Left ventricle myocardium superior (tissue), 1 donor: Measurements from ENCODE around the gene N4BP2. TPM values are rescaled to one million over a fixed set of nuclear protein-coding genes. Genes with fewer than 3 reads are reported as not detected.
"Not testable (repeated sequence)": the region's sequence is repeated elsewhere in the genome, so short reads cannot be mapped to it uniquely, and the experiment has no call there.

Experiments used
- ATAC-seq: fragments of 200-7000 bp; cut with Tn5 transposase; one replicate; pipeline ENCODE4 v1.9.1; 2020; ENCODE audit warnings: mild to moderate bottlenecking, moderate library complexity
- DNase-seq: peaks from one replicate; pipeline ENCODE4 v3.0.0-alpha.2; 2020
- intact Hi-C: fragments of 100-400 bp; cut with micrococcal nuclease; formaldehyde crosslinking; loops from one replicate; pipeline ENCODE4 v1.11.0; 2022
- total RNA-seq: library from RNA; stranded (reverse); fragmentation: NEBNext Ultra II Directional; extraction: Animal tissue kit (Norgen Biotek cat#: 25700); gene quantifications from one replicate; pipeline ENCODE4 v1.2.1, GENCODE V29; 2021
- donor health status: DM: no; HTN: yes; CAD: no; lungs with severe emphysema.

Gene N4BP2
- total RNA-seq, 1 donor from 2014 or later, result 4.4 TPM

DNA sequence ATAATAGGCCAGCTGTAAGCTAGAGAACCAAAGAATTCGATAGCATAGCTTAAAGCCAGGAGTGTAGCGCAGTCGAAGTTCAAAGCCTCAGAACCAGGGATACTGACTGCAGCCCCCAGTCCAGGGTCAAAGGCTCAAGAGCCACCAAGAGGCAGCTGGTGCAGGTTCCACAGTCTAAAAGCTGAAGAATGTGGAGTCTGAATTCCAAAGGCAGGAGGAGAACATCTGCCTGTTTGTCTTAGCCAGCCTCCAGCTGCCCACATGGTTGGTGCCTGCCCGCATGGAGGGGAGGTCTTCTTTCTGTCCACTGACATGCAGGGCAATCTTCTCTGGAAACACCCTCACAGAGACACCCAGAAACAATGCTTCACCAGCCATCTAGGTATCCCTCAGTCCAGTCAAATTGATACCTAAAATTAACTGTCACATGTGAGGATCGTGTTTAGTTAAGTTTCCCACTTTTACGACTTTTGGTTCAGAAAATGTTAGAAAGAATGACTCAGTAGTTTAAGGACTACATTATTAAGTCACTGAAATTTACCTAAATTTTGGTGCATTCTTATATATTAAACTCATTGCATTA is 87.4 kb downstream of the N4BP2 start:
- DNase-seq (no peak), ATAC-seq (no peak)
- intact Hi-C loops, result no loop called here

DNA sequence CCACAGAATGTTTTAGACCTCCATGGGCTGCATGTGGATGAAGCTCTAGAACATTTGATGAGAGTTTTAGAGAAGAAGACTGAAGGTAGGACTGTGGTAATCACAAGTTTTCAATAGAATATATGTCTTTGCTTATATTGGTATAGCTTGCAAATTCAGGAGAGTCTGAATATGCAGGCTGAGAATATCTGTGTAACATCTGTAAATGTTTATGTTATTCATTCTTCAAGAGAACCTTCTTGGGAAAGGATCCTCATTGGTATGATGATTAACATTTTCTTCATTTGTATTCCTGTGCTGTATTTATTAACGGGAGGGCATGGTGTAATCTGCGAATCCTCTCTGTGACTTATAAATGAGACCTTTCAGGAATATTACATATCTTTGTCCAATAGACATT is 88.1 kb downstream of the N4BP2 start:
- DNase-seq (no peak), ATAC-seq (no peak)
- intact Hi-C loops, result no loop called here

DNA sequence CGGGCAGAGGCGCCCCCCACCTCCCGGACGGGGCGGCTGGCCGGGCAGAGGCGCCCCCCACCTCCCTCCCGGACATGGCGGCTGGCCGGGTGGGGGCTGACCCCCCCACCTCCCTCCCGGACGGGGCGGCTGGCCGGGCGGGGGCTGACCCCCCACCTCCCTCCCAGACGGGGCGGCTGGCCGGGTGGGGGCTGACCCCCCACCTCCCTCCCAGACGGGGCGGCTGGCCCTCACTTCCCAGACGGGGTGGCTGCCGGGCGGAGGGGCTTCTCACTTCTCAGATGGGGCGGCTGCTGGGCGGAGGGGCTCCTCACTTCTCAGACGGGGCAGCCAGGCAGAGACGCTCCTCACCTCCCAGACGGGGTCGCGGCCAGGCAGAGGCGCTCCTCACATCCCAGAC is 90.8 kb downstream of the N4BP2 start:
- intact Hi-C loops, DNase-seq, ATAC-seq: not testable (repeated sequence)

DNA sequence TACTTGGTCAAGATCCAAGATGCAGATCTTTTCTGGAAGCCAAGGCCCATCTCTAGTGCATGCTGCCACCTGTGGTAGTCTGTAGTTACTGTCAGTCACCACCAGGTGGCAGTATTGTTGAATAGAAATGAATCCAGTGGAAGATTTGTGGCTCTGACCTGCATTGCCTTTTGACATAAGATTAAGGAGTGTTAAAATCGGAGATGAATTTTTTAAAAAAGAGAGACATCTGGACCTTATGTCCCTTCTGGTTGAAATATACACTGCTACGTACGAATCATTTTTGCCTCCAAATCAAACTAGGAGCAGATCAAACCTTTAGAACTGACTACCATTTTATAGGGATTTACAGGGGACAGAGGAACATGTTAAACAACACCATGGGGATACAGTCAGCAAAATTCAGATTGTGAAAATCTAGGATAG is 93.3 kb downstream of the N4BP2 start:
- ATAC-seq (peak; percentile 49), DNase-seq (no peak)
- intact Hi-C loops, result loop anchor here (2.0 kb wide), 1 partner anchor 159 kb away; no protein-coding TSS in a partner anchor

DNA sequence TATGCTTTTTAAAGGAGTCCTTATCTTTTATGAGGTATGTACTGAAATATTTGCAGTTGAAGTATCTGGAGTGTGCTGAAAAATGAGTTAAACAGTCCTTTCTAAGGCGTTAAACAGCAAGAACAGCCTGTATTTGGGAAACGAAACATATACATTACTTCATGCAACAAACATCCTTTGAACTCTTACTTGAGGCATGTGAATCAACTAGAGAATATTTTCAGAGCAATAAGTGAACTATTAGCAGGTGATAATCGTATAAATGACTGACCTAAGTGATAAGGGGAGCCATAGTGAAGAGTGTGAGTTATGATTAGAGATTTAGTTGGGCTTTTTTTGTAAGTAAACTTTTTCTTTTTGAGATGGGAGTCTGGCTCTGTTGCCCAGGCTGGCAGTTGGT is 94.3 kb downstream of the N4BP2 start:
- ATAC-seq (no peak), DNase-seq (no peak)
- intact Hi-C loops, result loop anchor here (2.0 kb wide), 1 partner anchor 158 kb away; no protein-coding TSS in a partner anchor

DNA sequence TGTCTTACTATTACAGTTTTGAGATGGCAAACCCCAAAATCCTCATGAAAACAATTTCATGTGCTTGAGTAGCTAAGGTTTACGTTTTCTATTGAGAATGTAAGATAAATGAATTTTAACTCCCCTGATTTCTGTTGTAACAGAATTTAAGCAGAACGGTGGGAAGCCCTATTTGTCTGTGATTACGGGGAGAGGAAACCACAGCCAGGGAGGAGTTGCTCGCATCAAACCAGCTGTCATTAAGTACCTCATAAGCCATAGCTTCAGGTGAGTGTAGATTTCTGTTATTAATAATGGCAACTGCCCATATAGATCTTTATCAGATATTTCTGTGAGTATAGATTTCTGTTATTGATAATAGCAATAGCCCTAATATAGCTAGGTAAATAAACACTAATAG is 96.0 kb downstream of the N4BP2 start:
- intact Hi-C loops, result no loop called here
- DNase-seq, result no peak

DNA sequence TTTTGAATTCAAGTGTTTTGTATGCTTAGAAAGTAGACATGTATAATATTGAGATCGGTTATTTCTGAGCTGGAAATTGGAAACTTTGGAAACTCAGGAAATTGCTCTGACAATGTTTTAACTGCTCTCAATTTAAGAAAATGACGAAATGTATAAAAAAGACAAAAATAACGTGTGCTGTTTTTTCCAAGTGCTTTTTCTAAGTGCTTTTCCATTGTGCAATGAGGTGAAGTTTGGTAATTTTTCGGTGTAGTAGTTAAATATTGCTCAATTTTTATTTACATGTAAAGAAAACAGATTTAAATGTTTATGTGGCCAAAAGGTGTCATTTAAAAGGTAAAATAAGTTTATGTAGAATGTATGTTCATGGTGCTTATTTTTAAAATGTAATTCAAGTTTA is 100.8 kb downstream of the N4BP2 start:
- ATAC-seq (no peak), DNase-seq (no peak)
- intact Hi-C loops, result no loop called here

More for the DNA sequence above, 96.0 kb downstream of the N4BP2 start:
- no peak for ATAC-seq

DNA sequence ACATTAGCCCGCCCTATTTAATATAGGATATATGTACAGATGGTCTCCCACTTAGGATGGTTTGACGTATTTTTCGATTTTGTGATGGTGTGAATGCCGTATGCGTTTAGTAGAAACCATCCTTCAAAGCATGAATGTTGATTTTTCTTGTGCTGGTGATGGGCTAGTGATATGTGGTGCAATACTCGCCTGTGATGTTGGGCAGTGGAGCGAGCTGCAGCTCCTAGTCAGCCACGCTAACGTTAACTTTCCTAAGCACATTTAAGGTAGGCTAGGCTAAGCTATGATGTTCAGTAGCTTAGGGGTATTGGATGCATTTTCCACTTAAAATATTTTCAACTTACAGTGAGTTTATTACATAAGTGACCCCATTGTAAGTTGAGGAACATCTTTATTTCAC is 103.6 kb downstream of the N4BP2 start:
- no peak for ATAC-seq
- intact Hi-C loops, result no loop called here
- DNase-seq, result no peak

DNA sequence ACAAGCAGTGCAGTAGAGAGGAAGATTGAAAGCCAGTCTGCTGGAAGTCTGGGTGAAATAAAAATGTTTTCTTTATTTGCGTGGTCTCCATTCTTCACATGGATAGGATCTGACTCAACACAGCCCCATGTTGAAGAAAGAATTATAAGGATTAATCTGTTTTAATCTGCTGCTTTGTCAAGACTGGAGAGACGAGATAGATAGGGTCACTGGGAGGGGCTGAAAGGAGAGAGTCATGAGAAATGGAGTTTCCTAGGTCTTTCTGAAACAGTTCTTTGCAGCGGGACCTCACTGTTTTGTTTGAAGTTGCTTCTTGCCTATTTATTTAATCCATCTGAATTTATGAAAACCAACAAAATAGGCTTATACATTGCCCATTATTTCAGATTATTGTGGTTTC is 107.8 kb downstream of the N4BP2 start:
- DNase-seq (no peak), ATAC-seq (no peak)
- intact Hi-C loops, result no loop called here

DNA sequence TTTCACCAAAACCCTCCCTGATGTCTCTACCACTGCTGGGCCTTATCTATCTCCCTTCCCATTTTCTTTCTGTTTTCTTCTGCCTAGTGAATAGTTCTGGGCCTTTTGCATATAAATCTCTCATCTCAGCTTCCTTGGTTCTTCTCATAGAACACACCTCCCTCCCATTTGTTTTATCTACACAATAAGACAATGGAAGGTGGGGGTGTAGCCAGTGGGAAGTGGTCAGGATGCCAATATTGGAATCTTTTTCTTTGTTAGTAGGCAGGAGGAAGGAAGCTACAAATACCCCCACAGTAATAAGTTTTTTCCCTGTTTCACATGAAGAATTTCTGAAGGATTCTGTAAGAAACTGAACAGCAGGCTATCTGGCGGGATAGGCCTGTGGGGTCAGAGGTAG is 109.3 kb downstream of the N4BP2 start:
- DNase-seq (no peak), ATAC-seq (no peak)
- intact Hi-C loops, result no loop called here

DNA sequence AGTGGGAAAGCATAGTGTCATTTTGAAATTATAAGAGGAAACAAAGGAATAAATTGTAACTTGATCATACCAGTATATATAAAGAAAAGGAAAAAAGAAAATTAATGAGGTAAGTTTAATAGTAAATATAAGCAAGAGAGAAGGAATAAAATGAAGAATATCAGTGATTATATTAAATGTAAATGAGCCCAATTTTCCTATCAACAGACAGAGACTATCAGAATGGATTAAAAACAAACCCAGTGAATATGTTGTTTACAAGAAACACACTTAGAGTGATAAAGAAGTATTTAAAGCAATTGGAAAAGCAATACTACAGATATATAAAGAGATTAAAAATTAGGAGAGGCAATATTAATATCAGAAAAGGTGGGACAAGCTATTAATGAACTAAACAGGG is 111.4 kb downstream of the N4BP2 start:
- ATAC-seq (no peak), DNase-seq (no peak)
- intact Hi-C loops, result no loop called here

DNA sequence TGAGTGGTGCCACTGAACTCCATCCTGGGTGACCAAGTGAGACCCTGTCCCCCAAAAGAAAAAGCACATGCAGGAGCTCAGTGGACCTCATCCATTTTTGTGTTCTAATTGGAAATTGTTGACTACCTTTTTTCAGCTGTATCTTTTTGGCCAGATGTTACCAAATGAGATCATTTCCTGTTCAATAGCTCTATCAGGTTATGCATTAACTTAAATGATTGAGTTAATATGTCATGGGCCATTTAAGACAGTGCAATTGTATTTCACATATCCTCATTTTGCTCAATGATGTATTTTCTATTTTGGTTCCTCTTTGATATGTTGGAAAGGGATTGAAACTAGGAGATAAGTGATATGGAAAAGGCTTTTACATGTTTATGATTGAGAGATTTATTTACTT is 113.9 kb downstream of the N4BP2 start:
- intact Hi-C loops, result no loop called here
- DNase-seq (no peak), ATAC-seq (no peak)

DNA sequence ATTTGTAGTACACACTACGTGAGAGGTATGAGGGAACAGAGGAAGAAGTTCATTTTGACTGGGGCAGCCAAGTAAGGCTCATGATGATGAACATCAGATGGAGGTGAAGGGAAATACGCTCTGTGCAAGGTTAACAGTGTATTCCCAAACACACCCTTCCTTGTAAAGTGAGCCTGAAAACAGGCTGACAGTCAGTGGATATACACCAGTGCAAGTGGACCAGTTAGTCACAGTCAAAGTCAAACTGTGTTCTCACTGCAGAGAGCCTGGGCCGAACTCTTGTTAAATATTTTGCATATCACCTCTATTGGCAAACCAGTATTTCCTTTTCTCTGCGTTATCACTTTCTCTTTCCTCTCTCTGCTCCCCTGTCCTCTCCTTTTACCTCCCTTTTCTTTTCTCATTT is 116.8 kb downstream of the N4BP2 start:
- DNase-seq (no peak), ATAC-seq (no peak)
- intact Hi-C loops, result no loop called here

DNA sequence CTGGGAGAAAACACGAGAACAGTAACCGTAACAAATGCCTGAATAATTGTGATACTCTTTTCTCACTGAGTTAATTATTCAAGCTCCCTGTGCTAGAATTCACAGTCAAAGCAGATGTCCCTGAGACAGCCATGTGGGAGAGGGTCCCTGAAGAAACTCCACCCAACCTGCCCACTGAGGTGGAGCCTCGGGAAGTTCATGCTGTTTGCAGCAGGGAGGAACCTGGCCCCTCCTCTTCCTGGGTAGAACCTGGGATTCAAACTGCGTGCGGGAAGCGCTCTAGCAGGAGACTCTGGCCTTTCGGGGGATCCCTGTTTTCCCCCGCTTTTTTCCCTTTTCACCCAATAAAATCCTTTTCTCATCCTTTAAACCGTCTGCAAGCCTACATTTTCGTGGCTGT is 120.0 kb downstream of the N4BP2 start:
- ATAC-seq, result no peak
- DNase-seq, result no peak
- intact Hi-C loops, result no loop called here

DNA sequence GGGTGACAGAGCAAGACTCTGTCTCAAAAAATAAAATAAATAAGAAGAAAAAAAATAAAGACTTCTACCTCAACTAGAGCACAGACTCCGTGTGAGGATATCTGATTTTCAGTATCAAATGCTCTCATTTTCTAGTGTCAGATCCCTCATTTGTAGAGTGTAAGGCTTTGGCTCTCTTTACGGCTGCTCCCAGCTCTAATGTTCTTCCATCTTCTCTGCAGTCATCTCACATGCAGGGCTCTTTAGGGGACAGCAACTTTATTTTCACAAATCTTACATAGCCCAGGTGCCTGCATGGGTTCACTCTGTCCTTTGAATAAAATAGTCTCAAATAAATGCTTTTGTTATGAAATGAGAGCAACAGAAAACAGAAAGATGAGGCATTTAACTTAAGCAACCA is 120.9 kb downstream of the N4BP2 start:
- DNase-seq (no peak), ATAC-seq (no peak)
- intact Hi-C loops, result no loop called here

DNA sequence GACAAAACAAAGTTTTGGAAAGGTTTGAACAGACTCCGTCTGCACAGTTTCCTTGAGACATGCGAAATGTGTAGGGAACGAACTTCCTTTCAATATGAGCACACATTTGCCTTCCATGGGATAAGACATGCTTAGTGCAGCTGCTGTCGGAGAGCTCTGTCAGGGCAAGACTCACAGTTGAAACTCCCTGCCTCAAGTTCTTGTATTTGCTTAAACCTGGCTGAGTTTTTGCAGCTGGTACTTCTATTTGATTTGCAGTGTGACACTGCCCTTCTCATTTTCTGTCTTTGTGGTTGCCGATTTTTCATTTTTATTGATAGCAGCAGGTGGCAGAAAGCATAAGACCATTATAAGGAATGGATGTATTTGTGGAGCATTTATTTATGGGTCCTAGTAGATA is 122.0 kb downstream of the N4BP2 start:
- ATAC-seq (no peak), DNase-seq (no peak)
- intact Hi-C loops, result no loop called here

DNA sequence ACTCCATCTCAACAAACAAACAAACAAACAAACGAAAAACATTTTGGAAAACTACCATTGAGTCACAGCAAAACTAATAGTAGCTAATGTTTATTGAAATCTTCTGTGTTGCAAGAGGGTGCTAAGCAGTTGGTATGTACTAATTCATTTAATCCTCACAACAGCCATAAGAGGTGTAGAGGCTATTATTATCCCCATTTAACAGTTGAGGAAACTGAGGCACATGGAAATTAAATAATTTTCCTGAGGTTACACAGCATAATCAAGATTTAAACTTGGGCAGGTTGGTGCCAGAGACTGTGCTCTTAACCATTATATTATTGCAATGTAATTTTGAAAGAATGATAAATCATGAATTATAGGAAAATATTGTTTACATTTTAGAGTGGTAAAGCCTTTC is 122.7 kb downstream of the N4BP2 start:
- intact Hi-C loops, result no loop called here
- no peak for ATAC-seq
- no peak for DNase-seq

DNA sequence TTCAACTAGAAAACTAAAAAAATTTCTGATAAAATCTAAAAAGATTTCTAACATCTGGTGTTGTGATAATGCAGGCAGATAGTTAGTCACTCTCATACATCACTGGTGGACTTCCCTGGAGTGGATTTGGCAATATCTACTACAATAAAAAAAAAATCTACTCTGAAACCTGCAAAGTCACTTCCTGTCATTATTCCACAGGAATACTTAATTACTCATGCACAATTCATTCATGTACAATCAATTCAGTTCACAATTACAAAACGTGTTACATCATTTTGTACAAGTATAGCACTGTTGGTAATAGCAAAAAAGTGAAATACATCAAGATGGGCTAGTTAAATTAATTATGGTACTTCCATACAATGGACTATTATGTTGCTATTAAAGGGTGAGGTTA is 123.7 kb downstream of the N4BP2 start:
- no peak for ATAC-seq
- DNase-seq, result no peak
- intact Hi-C loops, result no loop called here

DNA sequence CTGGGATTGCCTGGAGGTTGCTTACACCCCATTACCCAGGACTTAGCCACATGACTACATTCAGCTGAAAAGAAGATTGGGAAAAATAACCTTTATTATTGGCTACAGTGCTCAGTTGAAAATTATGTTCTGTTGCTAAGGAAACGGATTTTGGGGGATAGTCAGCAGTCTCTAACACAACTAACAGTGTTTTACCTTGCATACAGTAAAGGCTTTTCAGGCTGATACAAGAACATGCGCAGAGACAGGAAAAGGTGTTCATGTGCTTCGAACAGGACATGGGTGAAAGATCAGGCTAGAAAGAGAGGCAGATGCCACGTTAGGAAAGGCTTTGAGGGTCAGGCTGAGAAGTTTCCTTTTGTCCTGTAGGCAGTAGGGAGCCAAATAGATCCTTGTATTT is 125.4 kb downstream of the N4BP2 start:
- DNase-seq, result no peak
- intact Hi-C loops, result no loop called here
- no peak for ATAC-seq

DNA sequence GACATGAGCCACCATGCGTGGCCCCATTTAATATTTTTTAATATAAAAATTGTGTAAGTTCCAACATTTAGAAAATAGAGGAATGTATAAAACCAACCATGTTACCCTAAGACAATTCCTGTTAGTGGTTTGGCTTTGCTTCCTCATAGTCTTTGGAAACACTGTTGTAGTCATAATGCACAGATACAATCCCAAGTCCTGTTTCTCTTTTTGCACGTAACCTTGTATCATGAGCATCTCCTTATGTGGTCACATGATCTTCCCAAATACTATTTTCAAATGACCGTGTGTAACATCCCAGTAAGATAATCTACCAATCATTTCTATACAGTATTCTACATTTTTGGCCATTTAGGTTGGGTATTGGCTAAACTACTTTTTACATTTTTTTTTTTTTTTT is 126.3 kb downstream of the N4BP2 start:
- ATAC-seq (no peak), DNase-seq (no peak)
- intact Hi-C loops, result no loop called here

DNA sequence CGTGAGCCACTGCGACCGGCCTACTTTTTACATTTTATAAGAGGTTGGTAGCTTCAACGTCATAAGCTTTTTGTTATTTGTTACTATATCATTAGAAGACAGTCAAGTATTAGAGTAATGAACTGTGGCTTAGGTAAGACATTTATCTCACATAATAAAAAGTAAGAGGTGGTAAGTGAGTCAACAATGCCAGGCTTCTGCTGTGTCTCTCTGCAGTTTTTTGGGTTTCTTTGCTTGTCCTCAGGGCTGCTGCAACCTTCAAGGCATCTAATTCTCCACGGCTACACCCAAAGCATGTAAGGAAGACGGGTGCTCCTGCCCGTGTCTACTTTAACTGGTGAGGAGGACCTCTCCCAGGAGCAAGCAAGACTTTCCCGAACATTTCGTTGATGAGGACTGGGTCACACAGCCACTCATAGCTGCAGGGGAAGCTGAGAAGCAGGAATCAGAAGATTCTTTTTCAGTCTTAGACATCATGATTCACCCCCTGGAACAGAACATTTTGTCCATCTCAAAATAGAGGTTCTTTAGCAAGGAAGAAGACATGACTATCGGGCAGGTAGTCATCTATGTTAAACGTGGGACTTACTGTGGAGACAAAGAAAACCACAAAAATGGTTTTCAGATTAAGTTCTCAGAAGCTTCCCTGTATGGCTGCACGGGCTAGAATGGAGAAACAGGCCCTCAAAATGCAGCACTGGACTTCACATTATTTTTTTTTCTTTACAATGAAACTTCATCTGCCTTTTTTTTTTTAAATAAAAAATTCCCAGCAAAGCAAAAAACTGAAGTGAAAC is 127.2 kb downstream of the N4BP2 start:
- DNase-seq, result no peak
- no peak for ATAC-seq
- intact Hi-C loops, result no loop called here
